GM12873 (cell line): Measurements from ENCODE around the gene RBMS3.

Source experiments
- CTCF ChIP-seq: IDR thresholded peaks from 2 replicates; pipeline ENCODE4 v1.5.1; 2012; ENCODE audit warnings: low read depth, mild to moderate bottlenecking, moderate library complexity, low read length, control low read depth; ENCODE audit not compliant: insufficient read depth; ENCODE audit errors: missing control alignments

RBMS3 gene

GRCh38 chr3:29972320-29972993 is 691.6 kb downstream of the RBMS3 start:
- no peak for TF ChIP-seq CTCF

- TF ChIP-seq CTCF = no peak
These were observed 692.9 kb downstream of the RBMS3 start for GRCh38 chr3:29973763-29974162.

GRCh38 chr3:29976871-29977270 is 696.0 kb downstream of the RBMS3 start:
- no peak for TF ChIP-seq CTCF

GRCh38 chr3:29977360-29977759 is 696.5 kb downstream of the RBMS3 start:
- no peak for TF ChIP-seq CTCF

- TF ChIP-seq CTCF = no peak
These were observed 697.2 kb downstream of the RBMS3 start for GRCh38 chr3:29978036-29978435.

GRCh38 chr3:29991198-29991597 is 710.3 kb downstream of the RBMS3 start:
- TF ChIP-seq CTCF = no peak

- TF ChIP-seq CTCF = no peak
These were observed 721.9 kb downstream of the RBMS3 start for GRCh38 chr3:30002797-30003196.

GRCh38 chr3:30003741-30004140 is 722.9 kb downstream of the RBMS3 start:
- no peak for TF ChIP-seq CTCF
